Prostate gland (tissue), 2 donors: ENCODE measurements around the gene BET1.

Experiments
- CTCF ChIP-seq, 4 experiments: fragments of 200-600 bp in 2 of 4; fragments of 450-650 bp in 2 of 4; sonication (generic) in 2 of 4; IDR thresholded peaks; 1 replicate in 3 of 4; 2 replicates in 1 of 4; pipeline ENCODE4 v1.5.1; 2016 to 2019; ENCODE audit warnings: antibody characterized with exemption in 4 of 4, mild to moderate bottlenecking in 2 of 4, moderate library complexity in 2 of 4
- POLR2A ChIP-seq: fragments of 450-650 bp; IDR thresholded peaks from one replicate; pipeline ENCODE4 v1.6.1; 2016; ENCODE audit warnings: antibody characterized with exemption, mild to moderate bottlenecking
- POLR2AphosphoS5 ChIP-seq: sonication (generic); formaldehyde crosslinking; IDR thresholded peaks from one replicate; pipeline ENCODE4 v1.6.1; 2017; ENCODE audit warnings: antibody characterized with exemption

- TF ChIP-seq POLR2A: no peak
- TF ChIP-seq CTCF (IDR thresholded peaks at IDR 0.05): no peak
- TF ChIP-seq POLR2AphosphoS5: no peak
Measured at GRCh38 chr7:94011714-94012353, 7.7 kb upstream of the BET1 start.
